HG03354 (cell line): ENCODE data around the gene USP47.
"Not testable (repeated sequence)": the region's sequence is repeated elsewhere in the genome, so short reads cannot be mapped to it uniquely, and the experiment has no call there.

Experiments used
- ATAC-seq: cut with Tn5 transposase; IDR thresholded peaks from one replicate; pipeline ENCODE4 v1.9.1; 2021; ENCODE audit warnings: mild to moderate bottlenecking; ENCODE audit not compliant: unreplicated experiment, poor library complexity, severe bottlenecking

USP47 gene

GRCh38 chr11:11821899-11822298, 19.9 kb upstream of the USP47 start:
- ATAC-seq = no peak

GRCh38 chr11:11822946-11823345, 18.8 kb upstream of the USP47 start:
- no peak for ATAC-seq

DNA sequence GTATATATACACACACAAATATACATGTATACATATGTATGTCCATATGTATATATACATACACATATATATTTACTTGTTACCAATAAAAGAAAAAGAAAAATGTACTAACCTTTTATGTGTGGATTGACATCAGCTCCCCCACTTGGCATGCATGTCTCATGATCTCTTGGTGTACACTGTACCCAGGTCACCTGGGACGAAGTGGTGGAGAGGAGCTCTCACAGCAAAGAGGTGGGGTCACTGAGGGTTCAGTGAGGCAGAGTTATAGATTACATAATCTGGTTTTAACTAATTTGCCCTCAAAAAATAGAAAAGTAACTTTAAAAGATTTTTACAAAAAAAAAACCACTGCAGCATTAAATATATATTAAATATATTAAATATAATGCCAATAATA, 15.5 kb upstream of the USP47 start:
- ATAC-seq = no peak

- ATAC-seq = no peak
These were observed 14.5 kb upstream of the USP47 start for GRCh38 chr11:11827272-11827671.

DNA sequence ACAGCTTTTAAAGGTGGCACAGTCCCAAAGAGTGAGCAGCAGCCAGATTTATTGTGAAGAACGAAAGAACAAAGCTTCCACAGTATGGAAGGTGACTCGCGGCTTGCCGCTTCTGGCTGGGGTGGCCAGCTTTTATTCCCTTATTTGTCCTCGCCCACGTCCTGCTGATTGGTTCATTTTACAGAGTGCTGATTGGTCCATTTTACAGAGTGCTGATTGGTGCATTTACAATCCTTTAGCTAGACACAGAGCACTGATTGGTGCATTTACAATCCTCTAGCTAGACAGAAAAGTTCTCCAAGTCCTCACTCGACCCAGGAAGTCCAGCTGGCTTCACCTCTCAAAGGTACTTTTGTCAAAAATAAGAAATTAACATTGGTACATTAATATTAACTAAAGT, 10.4 kb upstream of the USP47 start:
- not testable (repeated sequence) for ATAC-seq

DNA sequence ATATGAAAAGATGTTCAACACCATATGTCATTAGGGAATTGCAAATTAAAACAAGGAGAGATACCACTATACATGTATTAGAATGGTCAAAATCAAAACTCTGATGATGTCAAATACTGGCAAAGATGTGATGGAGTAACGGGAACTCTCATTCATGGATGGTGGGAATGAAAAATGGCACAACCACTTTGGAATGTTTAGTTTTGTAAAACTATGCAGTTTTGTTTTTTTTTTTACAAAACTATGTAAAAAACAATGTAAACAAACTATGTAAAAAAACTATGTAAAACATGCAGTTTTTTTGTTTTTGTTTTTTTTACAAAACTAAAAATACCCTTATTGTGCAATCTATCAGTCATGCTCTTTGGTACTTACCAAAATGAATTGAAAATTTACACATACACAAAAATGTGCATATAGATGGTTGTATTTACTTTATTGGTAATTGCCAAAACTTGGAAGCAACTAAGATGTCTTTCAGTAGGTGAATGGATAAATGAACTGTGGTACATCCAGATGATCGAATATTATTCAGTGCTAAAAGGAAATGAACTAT, 5.0 kb upstream of the USP47 start:
- ATAC-seq = no peak

- ATAC-seq = no peak
These were observed 2.1 kb upstream of the USP47 start for GRCh38 chr11:11839718-11840117.

DNA sequence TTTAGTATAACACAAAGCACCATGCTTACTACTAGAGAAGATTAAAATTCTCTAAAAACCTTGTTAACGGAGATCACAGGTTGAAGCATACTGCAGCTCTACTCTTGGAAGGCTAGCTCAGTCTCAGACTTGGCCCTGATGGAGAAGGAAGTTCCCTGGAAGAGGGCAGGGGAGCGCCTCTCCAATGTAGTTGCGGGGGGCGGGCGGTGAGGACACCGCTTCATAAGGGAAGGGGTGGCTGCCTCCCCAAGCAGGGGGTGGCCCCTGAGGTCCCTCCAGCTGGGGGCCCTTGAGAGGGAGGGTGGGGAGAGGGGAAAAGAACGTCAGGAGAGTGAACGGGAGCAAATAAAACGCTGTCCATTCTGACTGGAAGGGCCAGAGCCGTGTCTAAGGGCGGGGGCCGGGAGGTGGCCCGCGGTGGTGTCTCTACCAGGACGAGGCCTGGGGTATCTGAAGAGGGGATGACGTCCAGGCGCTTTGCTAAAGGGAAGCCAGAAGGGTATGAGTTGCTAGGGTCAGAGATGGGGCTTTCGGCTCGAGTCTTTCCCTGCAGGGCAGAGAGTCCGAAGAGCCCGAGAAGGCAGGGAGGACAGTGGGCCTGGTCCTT, 553 bp upstream of the USP47 start:
- ATAC-seq = peak; percentile 4

DNA sequence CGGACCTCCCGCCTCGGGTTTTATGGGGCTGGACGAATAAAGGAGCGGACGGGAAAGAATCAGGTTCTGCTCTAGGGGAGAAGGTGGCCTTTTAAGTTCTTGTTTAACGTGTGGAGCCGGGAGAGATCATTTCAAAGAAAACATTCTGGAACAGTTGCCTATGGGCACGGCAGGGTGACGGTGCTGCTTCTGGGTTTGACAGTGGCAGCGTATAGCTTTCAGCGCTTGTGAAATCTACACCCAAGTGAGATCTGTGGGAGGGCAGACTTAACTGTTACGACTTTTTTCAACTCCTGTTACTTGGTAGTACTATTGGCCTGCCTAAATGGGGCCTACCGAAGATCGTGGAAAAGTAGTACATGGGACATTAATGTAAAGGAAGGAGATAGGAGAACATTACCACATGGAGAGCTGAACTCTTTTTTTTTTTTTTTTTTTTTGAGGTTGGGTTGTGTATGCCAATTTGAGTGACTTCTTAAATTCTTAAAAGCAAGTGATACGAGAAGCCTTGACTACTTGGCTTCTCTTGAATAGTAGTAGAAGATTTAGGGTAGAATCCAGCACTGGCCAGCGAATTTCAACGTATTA, 743 bp downstream of the USP47 start:
- peak; percentile 42 for ATAC-seq

DNA sequence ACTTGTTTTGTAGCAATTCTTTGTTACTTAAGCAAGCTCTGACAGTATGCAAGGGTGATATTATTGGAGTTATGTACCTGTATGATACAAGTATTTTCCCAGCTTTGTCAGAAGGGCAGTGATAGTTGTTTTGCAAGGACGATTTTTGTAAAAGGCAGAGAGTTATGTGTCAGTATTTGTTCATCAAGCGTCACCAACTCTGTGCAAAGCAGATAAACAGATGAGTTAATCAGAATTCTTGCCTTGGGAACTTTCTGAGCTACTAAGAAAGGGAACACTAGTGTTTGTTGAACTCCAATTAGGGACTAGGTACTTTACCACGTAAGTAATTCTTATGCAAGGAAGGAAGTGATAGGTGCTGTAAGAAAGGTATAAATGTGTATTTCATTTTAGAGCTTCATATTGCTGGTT, 1.4 kb downstream of the USP47 start:
- no peak for ATAC-seq

DNA sequence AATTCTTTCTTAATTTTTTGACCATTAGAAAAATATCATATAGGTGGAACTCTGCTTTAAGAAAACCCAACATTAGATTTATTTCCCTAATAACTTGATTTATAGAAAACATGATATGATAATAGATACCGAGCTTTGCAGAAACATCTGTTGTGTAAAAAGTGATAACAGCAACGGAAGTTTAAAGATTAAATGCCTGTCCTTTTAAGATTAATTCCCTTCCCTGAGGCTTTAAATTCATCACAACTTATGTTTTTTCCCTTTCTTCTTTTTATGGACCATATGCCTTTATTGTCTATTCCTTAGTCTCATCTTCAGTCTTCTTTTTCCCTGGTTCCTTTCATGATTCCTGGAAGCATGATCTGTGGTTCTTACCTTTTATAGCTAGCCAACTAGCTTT, 1.9 kb downstream of the USP47 start:
- ATAC-seq = no peak

DNA sequence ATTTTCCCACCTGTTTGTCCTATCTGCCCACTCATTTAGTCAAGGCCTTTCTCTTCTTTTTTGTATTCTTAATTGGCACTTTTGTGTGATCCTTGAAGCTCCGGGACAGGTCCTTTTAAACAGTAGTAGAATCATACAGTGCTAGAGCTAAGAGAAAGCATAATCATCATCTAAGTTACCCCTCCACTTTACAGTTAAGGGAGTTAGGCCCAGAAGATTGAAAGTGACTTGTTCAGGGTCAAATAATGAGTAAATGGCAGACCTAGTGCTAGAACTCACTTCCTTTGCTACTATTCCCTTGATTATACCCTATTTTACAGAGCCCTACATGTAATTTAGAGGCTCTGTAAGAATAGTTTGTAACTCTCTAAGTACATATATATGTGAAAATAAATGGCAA, 2.5 kb downstream of the USP47 start:
- ATAC-seq = no peak

GRCh38 chr11:11845071-11845470, 3.3 kb downstream of the USP47 start:
- no peak for ATAC-seq

DNA sequence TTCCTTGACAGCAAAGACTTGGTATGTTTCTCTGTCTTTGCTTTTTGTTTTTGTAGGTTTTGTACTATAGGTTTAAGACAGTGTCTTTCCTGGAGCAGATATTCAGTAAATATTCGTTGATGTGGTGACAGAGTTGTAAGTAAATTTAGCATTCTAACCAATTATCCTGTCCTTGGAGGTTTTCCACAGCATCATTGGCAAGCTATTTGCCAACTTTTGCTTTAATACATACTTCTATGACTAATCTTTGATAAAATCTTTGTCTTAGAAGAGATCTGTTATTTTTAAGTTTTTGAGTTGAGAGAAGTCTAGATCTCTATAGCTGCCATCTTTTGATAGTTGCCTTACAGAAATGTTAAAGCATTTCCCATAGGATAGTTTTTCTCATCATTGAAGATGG, 3.8 kb downstream of the USP47 start:
- ATAC-seq = no peak

- ATAC-seq = no peak
These were observed 5.3 kb downstream of the USP47 start for GRCh38 chr11:11847082-11847481.

- peak; percentile 87 for ATAC-seq
These were observed 7.3 kb downstream of the USP47 start for GRCh38 chr11:11848891-11849746.

DNA sequence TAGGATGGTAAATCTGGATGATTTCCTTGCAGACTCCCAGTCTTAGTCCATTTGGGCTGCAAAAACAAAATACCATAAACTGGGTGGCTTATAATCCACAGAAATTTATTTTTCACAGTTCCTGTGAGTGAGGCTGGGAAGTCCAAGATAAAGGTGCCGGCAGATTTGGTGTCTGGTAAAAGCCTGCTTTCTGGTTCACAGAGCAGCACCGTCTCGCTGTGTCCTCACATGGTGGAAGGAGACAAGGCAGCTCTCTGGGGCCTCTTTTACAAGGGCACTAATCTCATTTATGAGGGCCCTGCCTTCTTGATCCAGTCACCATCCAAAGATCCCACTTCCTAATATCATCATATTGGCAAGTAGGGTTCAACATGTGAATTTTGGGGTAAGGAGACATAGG, 8.9 kb downstream of the USP47 start:
- no peak for ATAC-seq

GRCh38 chr11:11856638-11857037, 14.9 kb downstream of the USP47 start:
- ATAC-seq = no peak

DNA sequence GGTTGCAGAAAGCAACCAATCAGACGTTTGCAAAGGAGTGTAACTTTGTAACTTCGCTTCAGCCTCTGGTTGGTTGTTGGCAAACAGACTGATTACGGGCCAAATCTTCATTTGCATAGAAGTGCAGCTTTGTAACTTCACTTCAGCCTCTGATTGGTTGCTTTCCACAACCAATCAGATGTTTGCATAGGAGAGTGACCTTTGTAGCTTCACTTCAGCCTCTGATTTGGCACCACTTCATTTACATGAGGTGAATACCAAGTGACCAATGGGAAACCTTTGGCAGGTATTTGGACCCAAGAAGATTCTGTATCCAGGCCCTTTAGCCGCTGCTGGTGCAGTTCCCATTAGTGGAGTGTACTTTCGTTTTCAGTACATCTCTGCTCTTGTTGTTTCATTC, 16.0 kb downstream of the USP47 start:
- no peak for ATAC-seq

DNA sequence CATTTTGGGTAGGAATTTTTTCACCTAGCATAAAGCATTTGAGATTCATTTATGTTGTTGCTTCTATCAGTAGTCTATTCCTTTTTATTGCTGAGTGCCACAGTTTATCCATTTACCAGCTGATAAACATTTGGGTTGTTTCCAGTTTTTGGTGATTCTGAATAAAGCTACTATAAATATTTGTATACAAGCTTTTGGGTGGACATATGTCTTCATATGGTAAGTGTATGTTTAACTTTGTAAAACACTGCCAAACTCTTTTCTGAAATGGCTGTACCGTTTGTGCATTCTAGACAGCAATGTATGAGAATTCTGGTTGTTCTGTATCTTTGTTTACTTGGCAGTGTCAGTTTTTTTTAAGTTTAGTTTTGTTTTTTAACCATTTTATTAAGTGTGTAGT, 16.9 kb downstream of the USP47 start:
- no peak for ATAC-seq
